ENCODE data around the gene EHD1.

EHD1 gene

GRCh38 chr11:64841592-64842365 is 36.6 kb downstream of the EHD1 start:
- DNase-seq: no peak

DNA sequence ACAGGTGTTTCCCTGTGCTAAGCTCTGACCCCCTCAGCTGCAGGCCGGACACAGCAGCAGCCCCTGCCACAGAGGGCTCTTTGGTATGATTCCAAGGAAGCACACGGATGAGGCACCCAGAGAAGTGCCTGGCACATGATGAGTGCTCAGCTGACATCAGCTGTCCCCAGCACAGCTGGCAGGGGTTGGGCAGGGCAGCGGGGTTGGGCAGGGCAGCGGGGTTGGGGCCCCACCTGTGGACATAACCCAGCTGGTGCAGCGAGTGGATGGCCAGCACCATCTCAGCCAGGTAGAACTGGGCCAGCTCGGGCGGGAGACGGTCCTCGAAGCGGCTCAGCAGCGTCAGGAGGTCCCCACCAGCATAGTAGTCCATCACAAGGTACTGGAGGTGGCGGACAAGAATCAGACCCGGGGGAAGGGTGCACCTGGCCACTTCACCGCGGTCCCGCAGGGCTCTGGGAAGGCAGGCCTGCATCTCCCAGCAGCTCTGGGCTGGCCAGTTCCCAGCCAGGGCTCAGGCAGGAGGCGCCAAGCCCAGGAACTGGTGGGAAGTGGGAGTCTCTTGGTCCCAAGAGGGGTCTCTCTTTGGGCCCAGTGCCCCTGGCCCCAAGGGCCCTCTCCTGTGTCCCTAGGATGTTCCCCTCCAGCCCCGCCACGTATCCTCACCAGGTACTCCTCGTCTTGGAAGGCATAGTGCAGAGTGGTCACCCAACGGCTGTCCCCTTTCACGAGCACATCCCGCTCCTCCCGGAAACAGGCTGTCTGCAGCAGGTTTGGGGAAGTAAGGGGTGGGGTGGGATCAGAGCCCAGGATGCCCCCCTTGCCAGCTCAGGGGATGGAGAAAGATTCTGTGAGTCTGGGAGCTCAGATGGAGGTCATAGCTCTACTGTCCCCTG is 38.3 kb downstream of the EHD1 start:
- DNase-seq: no peak

DNA sequence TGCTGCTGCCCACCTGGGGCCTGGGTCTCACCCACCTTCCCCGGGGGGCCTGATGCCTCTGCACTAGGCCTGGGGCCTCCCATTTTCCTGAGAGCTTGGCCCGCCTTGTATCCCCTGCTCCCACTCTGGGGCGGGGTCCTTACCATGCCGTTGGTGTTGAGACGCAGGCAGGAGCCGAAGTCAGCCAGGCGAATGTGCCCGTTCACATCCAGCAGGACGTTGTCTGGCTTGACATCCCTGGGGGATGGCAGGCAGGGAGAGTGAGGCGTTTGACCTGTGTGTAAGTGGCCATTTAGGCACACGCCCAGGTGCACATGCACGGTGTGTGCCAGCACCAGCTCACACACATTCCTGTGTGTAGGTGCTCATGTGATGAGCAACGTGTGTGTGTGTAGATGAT is 39.1 kb downstream of the EHD1 start:
- DNase-seq: no peak

DNA sequence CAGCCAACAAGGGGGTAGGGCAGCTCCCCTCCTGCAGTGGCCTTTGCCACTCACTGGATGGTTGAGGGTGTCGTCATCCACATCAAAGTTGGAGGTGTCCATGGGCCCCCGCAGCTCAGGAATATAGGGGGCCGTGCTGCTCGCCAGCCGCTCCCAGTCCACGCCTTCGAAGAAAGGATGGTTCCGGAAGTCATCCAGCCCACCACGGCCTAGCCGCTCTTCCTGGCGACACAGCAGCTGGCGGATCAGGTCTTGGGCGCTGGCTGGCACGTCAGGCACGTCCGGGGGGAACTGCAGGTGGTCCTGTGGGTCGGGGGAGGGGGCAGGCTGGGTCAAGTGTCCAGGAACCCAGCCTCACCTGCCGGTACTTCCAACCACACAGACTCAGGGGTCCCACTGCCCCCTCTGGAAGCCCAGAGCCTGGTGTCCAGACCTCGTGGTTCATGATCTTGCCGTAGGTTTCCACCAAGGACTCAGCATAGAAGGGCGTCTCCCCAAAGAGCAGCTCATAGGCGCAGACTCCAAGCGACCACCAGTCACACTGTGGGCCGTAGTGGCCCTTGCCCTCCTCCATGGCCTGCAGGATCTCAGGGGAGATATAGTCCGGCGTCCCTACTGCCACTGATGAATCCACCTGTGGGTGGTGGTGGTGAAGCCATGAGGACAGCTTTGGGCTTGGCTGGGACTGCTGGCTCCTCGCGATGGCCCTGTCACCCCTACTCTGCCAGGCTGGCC is 39.7 kb downstream of the EHD1 start:
- DNase-seq: no peak

DNA sequence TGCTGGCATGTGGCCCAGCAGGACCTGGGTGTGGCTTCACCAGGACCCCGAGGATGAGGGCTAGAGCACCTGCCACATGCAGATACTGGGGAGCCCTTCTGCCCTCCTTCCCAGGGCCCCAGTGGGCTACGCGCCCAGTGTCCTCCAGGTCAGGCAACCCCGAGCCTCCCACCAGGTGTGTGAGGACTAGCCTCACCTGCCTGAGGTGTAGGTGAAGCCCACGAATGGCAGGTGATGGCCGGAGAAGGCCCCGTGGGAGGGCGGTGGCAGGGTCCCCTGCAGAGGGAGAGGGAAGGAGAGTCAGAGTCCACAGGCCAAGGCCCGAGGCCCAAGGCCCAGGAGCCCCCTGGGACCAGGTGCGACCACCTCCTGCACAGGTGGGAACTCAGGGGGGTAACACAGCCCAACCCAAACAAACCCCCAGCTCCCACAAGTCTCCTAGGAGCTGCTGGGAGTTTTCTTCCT is 40.5 kb downstream of the EHD1 start:
- DNase-seq: no peak

DNA sequence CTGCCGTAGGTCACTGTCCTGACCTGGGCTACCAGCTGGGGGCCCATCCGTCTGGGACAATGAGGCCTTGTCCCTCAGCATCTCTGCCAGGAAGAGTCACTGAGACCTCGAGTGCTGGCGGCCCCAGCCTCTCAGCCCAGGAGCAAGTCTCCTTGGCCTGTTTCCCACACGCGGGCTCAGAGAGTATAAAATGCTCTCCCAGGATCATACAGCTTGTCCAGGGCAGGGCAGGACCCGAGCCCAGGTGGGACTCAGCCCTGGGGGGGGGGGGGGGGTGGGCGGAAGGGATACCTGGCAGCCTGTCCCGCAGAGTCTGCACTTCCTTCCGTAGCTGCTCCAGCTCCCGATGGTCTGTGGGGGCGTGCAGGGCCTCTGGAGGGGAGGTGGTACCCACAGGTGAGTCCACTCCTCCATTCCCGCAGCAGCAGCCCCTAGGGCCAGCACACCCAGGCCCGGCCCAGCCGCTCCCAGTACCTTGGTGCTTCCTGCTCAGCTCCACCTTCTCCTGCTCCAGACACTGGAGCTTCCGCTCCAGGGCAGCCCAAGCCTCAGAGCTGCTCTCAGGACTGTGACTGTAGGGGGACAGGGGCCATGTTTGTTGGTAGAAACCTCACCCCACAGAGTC is 41.9 kb downstream of the EHD1 start:
- no peak for DNase-seq

GRCh38 chr11:64835616-64836447 is 42.6 kb downstream of the EHD1 start:
- no peak for DNase-seq

- DNase-seq: no peak
Measured at GRCh38 chr11:64834723-64835615, 43.5 kb downstream of the EHD1 start.

DNA sequence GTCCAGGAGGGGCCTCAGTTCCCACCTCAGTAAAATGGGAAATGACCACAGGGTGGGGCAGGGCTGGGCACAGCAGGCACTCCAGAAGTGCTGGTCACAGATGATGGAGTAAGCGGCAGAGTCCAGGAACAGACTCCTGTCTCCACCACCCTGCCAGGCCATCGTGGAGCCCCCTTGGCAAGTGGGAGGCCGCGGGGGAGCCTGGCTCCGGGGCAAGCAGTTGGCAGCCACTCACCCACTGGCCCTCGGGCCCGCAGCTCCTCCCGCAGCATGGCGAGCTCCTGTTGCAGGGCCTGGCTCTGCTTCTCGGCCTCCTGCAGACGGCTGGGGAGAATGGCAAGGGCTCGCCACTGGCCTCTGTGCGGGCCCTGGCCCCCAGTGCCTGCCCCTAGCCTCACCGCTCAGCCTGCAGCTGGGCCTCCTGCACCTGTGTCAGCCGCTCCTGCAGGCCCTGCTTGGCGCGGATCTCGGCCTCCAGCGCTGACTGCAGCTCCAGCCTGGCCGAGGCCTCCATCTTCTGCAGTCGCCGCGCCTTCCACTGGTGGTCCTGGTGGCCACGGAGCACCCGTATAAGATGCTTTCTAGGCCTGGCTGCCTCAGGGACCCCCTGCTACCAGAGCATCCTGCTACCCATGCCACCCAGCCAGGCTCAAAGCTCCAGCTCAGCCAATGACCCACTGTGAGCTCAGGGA is 44.2 kb downstream of the EHD1 start:
- no peak for DNase-seq

GRCh38 chr11:64833509-64833908 is 44.9 kb downstream of the EHD1 start:
- DNase-seq: no peak

DNA sequence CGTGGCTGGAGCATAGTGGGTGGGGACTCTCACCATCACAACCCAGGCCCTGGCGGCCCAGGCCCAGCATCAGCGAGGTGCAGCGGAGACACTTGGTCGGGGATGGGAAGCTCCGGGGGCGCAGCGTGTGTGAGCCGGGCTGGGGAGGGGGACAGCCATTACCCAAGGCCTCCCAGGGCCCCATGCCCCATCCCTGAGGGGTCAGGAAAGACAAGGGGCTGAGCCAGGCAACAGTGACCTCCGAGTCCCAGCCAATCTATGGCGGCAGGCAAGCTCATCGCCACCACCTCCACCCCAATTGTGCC is 45.3 kb downstream of the EHD1 start:
- DNase-seq: no peak

DNA sequence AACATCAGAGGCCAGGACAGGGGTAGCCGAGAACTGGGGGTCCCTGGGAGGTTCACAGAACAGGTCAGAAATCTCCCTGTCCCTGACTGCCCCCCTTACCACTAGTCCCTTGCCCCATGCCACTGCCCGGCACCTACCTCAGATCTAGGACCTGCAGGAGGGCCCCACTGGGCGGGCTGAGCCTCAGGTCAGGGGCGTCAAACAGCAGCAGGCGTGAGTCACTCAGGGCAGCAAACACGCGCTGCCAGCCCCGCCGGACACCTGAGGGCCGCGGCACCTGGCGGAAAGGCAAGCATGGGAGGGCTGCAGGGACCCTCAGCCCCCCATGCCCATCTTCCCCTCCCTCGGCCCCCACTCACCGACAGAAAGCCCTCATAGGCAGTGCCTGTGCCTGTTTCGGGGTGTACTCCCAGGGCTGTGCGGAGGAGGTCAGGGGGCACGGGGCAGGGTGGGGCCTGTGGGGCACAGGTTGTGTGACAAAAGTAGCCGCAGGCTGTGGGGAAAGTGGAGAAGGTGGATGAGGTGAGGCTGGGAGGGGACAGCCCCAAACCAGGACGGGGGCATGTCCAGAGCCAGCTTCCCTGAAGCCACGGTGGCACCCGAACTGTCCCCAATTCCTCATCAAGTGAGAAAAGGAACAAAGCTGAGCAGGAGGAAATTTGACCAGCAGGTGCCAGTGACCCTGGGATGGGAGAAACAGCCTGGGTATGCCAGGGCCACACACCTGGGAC is 45.8 kb downstream of the EHD1 start:
- no peak for DNase-seq

- DNase-seq: no peak
Measured at GRCh38 chr11:64831411-64831891, 47.0 kb downstream of the EHD1 start.

GRCh38 chr11:64829536-64830251 is 48.7 kb downstream of the EHD1 start:
- DNase-seq: no peak

GRCh38 chr11:64827451-64827839 is 51.0 kb downstream of the EHD1 start:
- DNase-seq: no peak

- DNase-seq: no peak
Measured at GRCh38 chr11:64826578-64827450, 51.6 kb downstream of the EHD1 start.

GRCh38 chr11:64826062-64826461 is 52.4 kb downstream of the EHD1 start:
- DNase-seq: no peak

All from DMS 273 treated with DMSO at 0.1 percent for 48 hours (cell line).